Measurements from ENCODE around the gene LRP8. TPM values are rescaled to one million over a fixed set of nuclear protein-coding genes. Genes with fewer than 3 reads are reported as not detected.

Gene LRP8
- total RNA-seq, 1 experiment from 2014 or later, result 28.6 TPM

- ChIA-PET POLR2A (no interaction called here), CTCF (interaction anchor here (0.6 kb wide), 1 partner anchor 126 kb away, joined by 3 read pairs; no protein-coding TSS in a partner anchor)
- in situ Hi-C loops (cut with HindIII; ENCODE audit: low pct_unique_long_range_greater_than_20kb, low sequenced_read_pairs), result no loop called here
These were observed 116.9 kb downstream of the LRP8 start for GRCh38 chr1:53210954-53211353.

DNA sequence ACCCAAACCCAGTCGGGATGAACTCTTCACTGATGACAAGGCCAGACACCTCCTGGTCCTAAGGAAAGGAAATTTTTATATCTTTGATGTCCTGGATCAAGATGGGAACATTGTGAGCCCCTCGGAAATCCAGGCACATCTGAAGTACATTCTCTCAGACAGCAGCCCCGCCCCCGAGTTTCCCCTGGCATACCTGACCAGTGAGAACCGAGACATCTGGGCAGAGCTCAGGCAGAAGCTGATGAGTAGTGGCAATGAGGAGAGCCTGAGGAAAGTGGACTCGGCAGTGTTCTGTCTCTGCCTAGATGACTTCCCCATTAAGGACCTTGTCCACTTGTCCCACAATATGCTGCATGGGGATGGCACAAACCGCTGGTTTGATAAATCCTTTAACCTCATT is 117.5 kb downstream of the LRP8 start:
- intact Hi-C loops (cut with micrococcal nuclease; ENCODE audit: unreplicated experiment), result no loop called here
- H3K36me3 ChIP-seq (ENCODE audit: control insufficient read depth, insufficient read depth, low read length), result peaks cover 10% of the 10 kb centered on the region
- CTCF ChIA-PET, result no interaction called here
- H3K27me3 ChIP-seq (ENCODE audit: control insufficient read depth, insufficient read depth, low read length), result no peaks in the 10 kb centered on the region
- POLR2A ChIA-PET, result no interaction called here
- H3K9me3 ChIP-seq (ENCODE audit: control insufficient read depth, insufficient read depth, low read depth, low read length), result peaks cover 6% of the 10 kb centered on the region; the same call in 1 of the 2 replicates
- no TSS peak for BruUV-seq (replicated peaks)
- in situ Hi-C loops (cut with HindIII; ENCODE audit: low pct_unique_long_range_greater_than_20kb, low sequenced_read_pairs), result no loop called here
- TF ChIP-seq TCF7L2 (IDR thresholded peaks at IDR 0.05; ENCODE audit: low read depth, low read length) (no peak), SIN3A (IDR thresholded peaks at IDR 0.05; ENCODE audit: borderline replicate concordance, insufficient read depth, low read depth, low read length) (no peak)
- no peak overlapping the region for H3K27ac ChIP-seq (ENCODE audit: low read length)
- no peaks in the 10 kb centered on the region for H3K4me1 ChIP-seq (ENCODE audit: control insufficient read depth, insufficient read depth, low read length)
- no peak for ATAC-seq
- no peak for DNase-seq (ENCODE audit: low read depth, low spot score)
- H3K4me3 ChIP-seq (ENCODE audit: low read depth in 2 of 2, low read length in 2 of 2), result no peak overlapping the region

More at GRCh38 chr1:53210954-53211353, 116.9 kb downstream of the LRP8 start:
- peaks cover 6% of the 10 kb centered on the region; the same call in 1 of the 2 replicates for H3K9me3 ChIP-seq (ENCODE audit: control insufficient read depth, insufficient read depth, low read depth, low read length)
- no peak for TF ChIP-seq TCF7L2 (IDR thresholded peaks at IDR 0.05; ENCODE audit: low read depth, low read length)
- no peak for TF ChIP-seq POLR2AphosphoS5 (IDR thresholded peaks at IDR 0.05; ENCODE audit: low read depth, low read length)
- TF ChIP-seq, protein P1, sequence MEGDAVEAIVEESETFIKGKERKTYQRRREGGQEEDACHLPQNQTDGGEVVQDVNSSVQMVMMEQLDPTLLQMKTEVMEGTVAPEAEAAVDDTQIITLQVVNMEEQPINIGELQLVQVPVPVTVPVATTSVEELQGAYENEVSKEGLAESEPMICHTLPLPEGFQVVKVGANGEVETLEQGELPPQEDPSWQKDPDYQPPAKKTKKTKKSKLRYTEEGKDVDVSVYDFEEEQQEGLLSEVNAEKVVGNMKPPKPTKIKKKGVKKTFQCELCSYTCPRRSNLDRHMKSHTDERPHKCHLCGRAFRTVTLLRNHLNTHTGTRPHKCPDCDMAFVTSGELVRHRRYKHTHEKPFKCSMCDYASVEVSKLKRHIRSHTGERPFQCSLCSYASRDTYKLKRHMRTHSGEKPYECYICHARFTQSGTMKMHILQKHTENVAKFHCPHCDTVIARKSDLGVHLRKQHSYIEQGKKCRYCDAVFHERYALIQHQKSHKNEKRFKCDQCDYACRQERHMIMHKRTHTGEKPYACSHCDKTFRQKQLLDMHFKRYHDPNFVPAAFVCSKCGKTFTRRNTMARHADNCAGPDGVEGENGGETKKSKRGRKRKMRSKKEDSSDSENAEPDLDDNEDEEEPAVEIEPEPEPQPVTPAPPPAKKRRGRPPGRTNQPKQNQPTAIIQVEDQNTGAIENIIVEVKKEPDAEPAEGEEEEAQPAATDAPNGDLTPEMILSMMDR (IDR thresholded peaks at IDR 0.05), result no peak
- no peak for TF ChIP-seq SIN3A (IDR thresholded peaks at IDR 0.05; ENCODE audit: borderline replicate concordance, insufficient read depth, low read depth, low read length)
- no peak for TF ChIP-seq REST (IDR thresholded peaks at IDR 0.05; ENCODE audit: insufficient read depth in 1 of 2, low read depth in 2 of 2, low read length in 1 of 2)
- H3K4me3 ChIP-seq (ENCODE audit: low read depth in 2 of 2, low read length in 2 of 2), result no peak overlapping the region
- BruUV-seq (replicated peaks), result no TSS peak
- intact Hi-C loops (cut with micrococcal nuclease; ENCODE audit: unreplicated experiment), result no loop called here
- DNase-seq (ENCODE audit: low read depth, low spot score), result no peak
- no peak overlapping the region for H3K27ac ChIP-seq (ENCODE audit: low read length)
- ATAC-seq, result no peak
- no peaks in the 10 kb centered on the region for H3K4me1 ChIP-seq (ENCODE audit: control insufficient read depth, insufficient read depth, low read length)
- peaks cover 10% of the 10 kb centered on the region for H3K36me3 ChIP-seq (ENCODE audit: control insufficient read depth, insufficient read depth, low read length)
- H3K27me3 ChIP-seq (ENCODE audit: control insufficient read depth, insufficient read depth, low read length), result no peaks in the 10 kb centered on the region

DNA sequence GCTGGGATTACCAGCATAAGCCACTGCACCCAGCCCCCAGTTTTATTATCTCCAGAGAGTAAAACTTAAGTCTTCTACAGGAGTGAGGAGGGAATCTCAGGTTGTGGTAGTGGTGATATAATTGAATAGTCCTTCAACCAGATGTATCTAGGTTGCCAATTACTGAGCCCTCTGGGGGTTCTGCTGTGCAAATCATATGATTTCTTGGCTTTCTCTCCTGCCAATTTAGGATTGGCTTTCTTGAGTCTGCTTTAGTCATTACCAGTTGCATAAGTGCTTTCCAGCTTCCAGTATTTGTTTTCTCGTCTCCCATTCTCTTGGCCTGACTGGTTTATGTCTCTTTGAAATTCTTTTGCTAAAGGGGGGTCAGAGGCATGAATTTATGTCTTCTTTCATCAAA is 120.1 kb downstream of the LRP8 start:
- Histone ChIP-seq H3K4me1 (ENCODE audit: control insufficient read depth, insufficient read depth, low read length) (no peaks in the 10 kb centered on the region), H3K27ac (ENCODE audit: low read length) (no peak overlapping the region), H3K36me3 (ENCODE audit: control insufficient read depth, insufficient read depth, low read length) (peaks cover 11% of the 10 kb centered on the region), H3K27me3 (ENCODE audit: control insufficient read depth, insufficient read depth, low read length) (no peaks in the 10 kb centered on the region), H3K9me3 (ENCODE audit: control insufficient read depth, insufficient read depth, low read depth, low read length) (peaks cover 6% of the 10 kb centered on the region; the same call in 1 of the 2 replicates), H3K4me3 (ENCODE audit: low read depth in 2 of 2, low read length in 2 of 2) (no peak overlapping the region)
- BruUV-seq (replicated peaks), result no TSS peak
- CTCF ChIA-PET, result no interaction called here
- DNase-seq (ENCODE audit: low read depth, low spot score) (no peak), ATAC-seq (no peak)
- in situ Hi-C loops (cut with HindIII; ENCODE audit: low pct_unique_long_range_greater_than_20kb, low sequenced_read_pairs) (no loop called here), intact Hi-C loops (cut with micrococcal nuclease; ENCODE audit: unreplicated experiment) (no loop called here)
- TF ChIP-seq, protein P1 (IDR thresholded peaks at IDR 0.05), result no peak
- TF ChIP-seq REST (IDR thresholded peaks at IDR 0.05; ENCODE audit: insufficient read depth in 1 of 2, low read depth in 2 of 2, low read length in 1 of 2) (no peak), POLR2AphosphoS5 (IDR thresholded peaks at IDR 0.05; ENCODE audit: low read depth, low read length) (no peak), SIN3A (IDR thresholded peaks at IDR 0.05; ENCODE audit: borderline replicate concordance, insufficient read depth, low read depth, low read length) (no peak), TCF7L2 (IDR thresholded peaks at IDR 0.05; ENCODE audit: low read depth, low read length) (no peak)
- POLR2A ChIA-PET, result no interaction called here
